Calu3 (cell line): ENCODE measurements around the gene NME3. TPM values are rescaled to one million over a fixed set of nuclear protein-coding genes. Genes with fewer than 3 reads are reported as not detected.
"Not testable (repeated sequence)": the region's sequence is repeated elsewhere in the genome, so short reads cannot be mapped to it uniquely, and the experiment has no call there.

Experiments used
- BruUV-seq: library from RNA; stranded (reverse); fragments of 400-500 nt; replicated peaks from 2 replicates; lab custom pipeline; 2021; lab: Mats Ljungman, UMichigan
- CTCF ChIA-PET: fragments of 300-600 bp; sonication (Branson Sonifier 250); formaldehyde crosslinking; loops from one replicate; lab custom pipeline; 2022; ENCODE audit warnings: antibody characterized with exemption; lab: Charles Lee
- DNase-seq: peaks from one replicate; pipeline ENCODE4 v3.0.0; 2022
- H3K27ac Mint-ChIP-seq: one replicate; pipeline ENCODE4 v1.8.0; 2022; ENCODE audit warnings: mixed read lengths; ENCODE audit not compliant: unreplicated experiment
- H3K27me3 Mint-ChIP-seq: one replicate; pipeline ENCODE4 v1.8.0; 2022; ENCODE audit warnings: mixed read lengths; ENCODE audit not compliant: unreplicated experiment
- H3K36me3 Mint-ChIP-seq: one replicate; pipeline ENCODE4 v1.8.0; 2022; ENCODE audit warnings: mild to moderate bottlenecking, moderate library complexity, mixed read lengths; ENCODE audit not compliant: insufficient read depth, unreplicated experiment
- H3K4me1 Mint-ChIP-seq: one replicate; pipeline ENCODE4 v1.8.0; 2022; ENCODE audit warnings: mild to moderate bottlenecking, low read depth, mixed read lengths; ENCODE audit not compliant: unreplicated experiment
- H3K4me3 Mint-ChIP-seq: one replicate; pipeline ENCODE4 v1.8.0; 2022; ENCODE audit warnings: mild to moderate bottlenecking, low read depth, moderate library complexity, mixed read lengths; ENCODE audit not compliant: unreplicated experiment
- H3K9me3 Mint-ChIP-seq: one replicate; pipeline ENCODE4 v1.8.0; 2022; ENCODE audit warnings: low read depth, mixed read lengths; ENCODE audit not compliant: unreplicated experiment
- CTCF ChIP-seq: fragments of 200-600 bp; IDR thresholded peaks from one replicate; pipeline ENCODE4 v1.8.0; 2022; ENCODE audit warnings: antibody characterized with exemption; ENCODE audit not compliant: unreplicated experiment
- intact Hi-C: fragments of 100-400 bp; cut with micrococcal nuclease; formaldehyde crosslinking; loops from one replicate; pipeline ENCODE4 v1.10.0; 2022; ENCODE audit not compliant: unreplicated experiment
- total RNA-seq: library from RNA; stranded (reverse); gene quantifications from 2 replicates; pipeline ENCODE4 v1.2.3, GENCODE V29; 2022

The NME3 gene
- total RNA-seq, 1 experiment from 2014 or later, result 64.3 TPM

GRCh38 chr16:1740781-1741490, 30.4 kb downstream of the NME3 start:
- no peak overlapping the region for H3K4me3 Mint-ChIP-seq
- no TSS peak for BruUV-seq
- CTCF ChIA-PET, result no interaction called here

DNA sequence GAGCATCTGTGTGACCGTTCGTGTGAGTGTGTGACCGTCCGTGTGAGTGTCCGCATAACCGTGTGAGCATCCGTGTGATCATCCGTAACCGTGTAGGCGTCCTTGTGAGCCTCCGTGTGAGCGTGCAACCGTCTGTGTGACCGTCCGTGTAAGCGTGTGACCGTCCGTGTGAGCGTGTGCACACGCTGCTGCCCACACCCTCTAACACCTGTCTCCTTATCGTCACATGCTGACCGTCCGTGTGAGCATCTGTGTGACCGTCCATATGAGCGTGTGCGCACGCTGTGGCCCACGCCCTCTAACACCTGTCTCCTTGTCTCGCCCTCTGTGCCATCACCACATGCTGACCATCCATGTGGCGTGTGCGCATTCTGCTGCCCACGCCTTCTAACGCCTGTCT, 31.1 kb downstream of the NME3 start:
- H3K4me1 Mint-ChIP-seq, result no peaks in the 10 kb centered on the region
- intact Hi-C loops, result no loop called here
- CTCF ChIA-PET, result no interaction called here
- TF ChIP-seq CTCF, result no peak
- H3K27ac Mint-ChIP-seq, result no peak overlapping the region
- no peak overlapping the region for H3K4me3 Mint-ChIP-seq
- no peaks in the 10 kb centered on the region for H3K9me3 Mint-ChIP-seq
- no TSS peak for BruUV-seq
- peaks cover 33% of the 10 kb centered on the region for H3K36me3 Mint-ChIP-seq
- DNase-seq, result no peak
- no peaks in the 10 kb centered on the region for H3K27me3 Mint-ChIP-seq

More at GRCh38 chr16:1740781-1741490, 30.4 kb downstream of the NME3 start:
- Mint-ChIP-seq H3K36me3 (peaks cover 33% of the 10 kb centered on the region), H3K9me3 (no peaks in the 10 kb centered on the region), H3K27me3 (no peaks in the 10 kb centered on the region), H3K4me1 (no peaks in the 10 kb centered on the region), H3K27ac (no peak overlapping the region)
- no peak for DNase-seq
- no peak for TF ChIP-seq CTCF
- intact Hi-C loops, result no loop called here

- Mint-ChIP-seq H3K9me3 (no peaks in the 10 kb centered on the region), H3K36me3 (peaks cover 12% of the 10 kb centered on the region), H3K4me3 (no peak overlapping the region), H3K4me1 (no peaks in the 10 kb centered on the region), H3K27ac (no peak overlapping the region), H3K27me3 (no peaks in the 10 kb centered on the region)
- no peak for TF ChIP-seq CTCF
- DNase-seq, result no peak
- intact Hi-C loops, result no loop called here
- no TSS peak for BruUV-seq
- CTCF ChIA-PET, result no interaction called here
Observed at GRCh38 chr16:1734816-1735215, 36.5 kb downstream of the NME3 start.

DNA sequence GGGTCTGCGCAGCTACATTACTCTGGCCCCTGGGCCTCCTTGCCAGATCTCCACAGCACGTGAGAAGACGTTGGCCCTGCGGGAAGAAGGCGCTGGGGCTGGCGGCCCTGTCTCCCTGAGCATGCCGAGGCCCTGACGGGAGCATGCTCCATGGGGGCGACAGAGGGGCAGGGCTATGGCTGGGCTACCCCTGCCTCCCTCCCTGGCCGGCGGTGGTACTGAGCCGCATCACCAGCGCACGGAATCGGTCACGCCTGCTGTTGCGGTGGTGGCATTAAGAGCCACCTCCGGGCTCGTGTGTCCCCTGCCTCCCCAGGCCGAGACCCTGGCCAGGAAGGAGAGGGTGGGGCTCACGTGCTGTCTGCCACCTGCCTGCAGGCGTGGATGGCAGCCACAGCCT, 37.2 kb downstream of the NME3 start:
- Mint-ChIP-seq H3K4me1 (no peaks in the 10 kb centered on the region), H3K9me3 (no peaks in the 10 kb centered on the region), H3K36me3 (peaks cover 18% of the 10 kb centered on the region), H3K4me3 (no peak overlapping the region), H3K27me3 (no peaks in the 10 kb centered on the region), H3K27ac (no peak overlapping the region)
- no peak for TF ChIP-seq CTCF
- CTCF ChIA-PET, result no interaction called here
- intact Hi-C loops, result no loop called here
- DNase-seq, result no peak
- BruUV-seq, result no TSS peak

GRCh38 chr16:1732551-1732987, 38.8 kb downstream of the NME3 start:
- H3K4me1 Mint-ChIP-seq, BruUV-seq, intact Hi-C loops, DNase-seq, H3K4me3 Mint-ChIP-seq, H3K27me3 Mint-ChIP-seq, H3K27ac Mint-ChIP-seq, H3K9me3 Mint-ChIP-seq: not testable (repeated sequence)
- peaks cover 26% of the 10 kb centered on the region for H3K36me3 Mint-ChIP-seq
- CTCF ChIA-PET, result interaction anchor here (1.0 to 1.2 kb wide), 2 partner anchors 27 to 50 kb away, joined by 3 read pairs; partner anchors contain the start of genes MAPK8IP3, NUBP2 and SPSB3
